GM12878 (cell line): ENCODE measurements around the gene PAPOLG.

Experiments used
- CBFB ChIP-seq: IDR thresholded peaks from 2 replicates; pipeline ENCODE4 v1.6.1; 2016; ENCODE audit warnings: antibody characterized with exemption, low read depth
- EZH2 ChIP-seq: IDR thresholded peaks from 2 replicates; pipeline ENCODE4 v1.6.1; 2012; ENCODE audit warnings: low read depth, mild to moderate bottlenecking, control low read depth, inconsistent platforms, low read length, borderline replicate concordance; ENCODE audit not compliant: control insufficient read depth
- NBN ChIP-seq: fragments of 450-650 bp; IDR thresholded peaks from 2 replicates; pipeline ENCODE4 v1.6.1; 2016
- NRF1 ChIP-seq: conservative IDR thresholded peaks from 2 replicates; pipeline ENCODE4 v1.6.1; 2011; ENCODE audit warnings: mild to moderate bottlenecking, low read depth, low read length, improper control_type of control experiment
- ZNF274 ChIP-seq: IDR thresholded peaks from one replicate; pipeline ENCODE4 v1.8.0; 2011; ENCODE audit not compliant: insufficient read length, insufficient read depth
- TF ChIP-seq, protein P1 (sequence below): IDR thresholded peaks from 2 replicates; pipeline ENCODE4 v1.6.1; 2012; ENCODE audit warnings: mild to moderate bottlenecking, low read depth, low read length

DNA sequence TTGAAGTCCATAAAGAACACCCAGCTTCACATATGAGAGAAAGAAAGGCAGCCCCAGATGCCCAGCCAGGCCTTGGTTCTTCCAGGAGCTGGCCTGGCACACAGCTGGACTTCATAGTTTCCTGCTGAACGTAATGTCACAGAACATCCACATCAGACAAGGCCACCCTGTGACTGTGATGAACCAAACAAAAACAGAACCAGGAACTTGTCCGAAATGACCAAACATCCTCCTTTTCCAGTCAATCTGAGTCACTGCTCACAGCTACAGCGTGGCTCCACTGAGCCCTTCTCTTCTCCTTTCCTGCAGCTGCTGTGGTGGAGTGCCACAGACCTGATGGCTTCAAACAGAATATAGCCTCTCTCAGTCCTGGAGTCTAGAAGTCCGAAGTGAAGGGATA, 45.4 kb upstream of the PAPOLG start:
- TF ChIP-seq NRF1 (no peak), CBFB (no peak), NBN (no peak), EZH2 (no peak), ZNF274 (no peak)
- TF ChIP-seq, protein P1, sequence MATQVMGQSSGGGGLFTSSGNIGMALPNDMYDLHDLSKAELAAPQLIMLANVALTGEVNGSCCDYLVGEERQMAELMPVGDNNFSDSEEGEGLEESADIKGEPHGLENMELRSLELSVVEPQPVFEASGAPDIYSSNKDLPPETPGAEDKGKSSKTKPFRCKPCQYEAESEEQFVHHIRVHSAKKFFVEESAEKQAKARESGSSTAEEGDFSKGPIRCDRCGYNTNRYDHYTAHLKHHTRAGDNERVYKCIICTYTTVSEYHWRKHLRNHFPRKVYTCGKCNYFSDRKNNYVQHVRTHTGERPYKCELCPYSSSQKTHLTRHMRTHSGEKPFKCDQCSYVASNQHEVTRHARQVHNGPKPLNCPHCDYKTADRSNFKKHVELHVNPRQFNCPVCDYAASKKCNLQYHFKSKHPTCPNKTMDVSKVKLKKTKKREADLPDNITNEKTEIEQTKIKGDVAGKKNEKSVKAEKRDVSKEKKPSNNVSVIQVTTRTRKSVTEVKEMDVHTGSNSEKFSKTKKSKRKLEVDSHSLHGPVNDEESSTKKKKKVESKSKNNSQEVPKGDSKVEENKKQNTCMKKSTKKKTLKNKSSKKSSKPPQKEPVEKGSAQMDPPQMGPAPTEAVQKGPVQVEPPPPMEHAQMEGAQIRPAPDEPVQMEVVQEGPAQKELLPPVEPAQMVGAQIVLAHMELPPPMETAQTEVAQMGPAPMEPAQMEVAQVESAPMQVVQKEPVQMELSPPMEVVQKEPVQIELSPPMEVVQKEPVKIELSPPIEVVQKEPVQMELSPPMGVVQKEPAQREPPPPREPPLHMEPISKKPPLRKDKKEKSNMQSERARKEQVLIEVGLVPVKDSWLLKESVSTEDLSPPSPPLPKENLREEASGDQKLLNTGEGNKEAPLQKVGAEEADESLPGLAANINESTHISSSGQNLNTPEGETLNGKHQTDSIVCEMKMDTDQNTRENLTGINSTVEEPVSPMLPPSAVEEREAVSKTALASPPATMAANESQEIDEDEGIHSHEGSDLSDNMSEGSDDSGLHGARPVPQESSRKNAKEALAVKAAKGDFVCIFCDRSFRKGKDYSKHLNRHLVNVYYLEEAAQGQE: no peak
